ENCODE results near the gene RHOF. TPM values are rescaled to one million over a fixed set of nuclear protein-coding genes. Genes with fewer than 3 reads are reported as not detected.
A peak's percentile ranks its signal among the peaks of the same experiment; 100 is the strongest.

The RHOF gene
- total and polyA plus RNA-seq, 2 of the 13 experiments (the other 11 are each of a cell fraction or from before 2014, with no cell fraction given): 14.6 to 32.2 TPM

GRCh38 chr12:121786440-121786825 lies 7.1 kb downstream of the RHOF start (continued):
- TF ChIP-seq ZBTB40 (IDR thresholded peaks at IDR 0.05): no peak
- no peak for TF ChIP-seq ZBTB40 (CRISPR knock-in tag; IDR thresholded peaks at IDR 0.05)
- TF ChIP-seq RARA (CRISPR knock-in tag; IDR thresholded peaks at IDR 0.05): peak; percentile 27; the same call in 1 of the 2 replicates
- no peak for TF ChIP-seq ZNF337 (CRISPR knock-in tag; IDR thresholded peaks at IDR 0.05; ENCODE audit: borderline replicate concordance, low read depth)
- TF ChIP-seq ZNF10 (CRISPR knock-in tag; IDR thresholded peaks at IDR 0.05; ENCODE audit: borderline replicate concordance, low read depth): no peak
- no peak for TF ChIP-seq ZNF446 (CRISPR knock-in tag; IDR thresholded peaks at IDR 0.05)
- no peak for TF ChIP-seq PAX8 (CRISPR knock-in tag; IDR thresholded peaks at IDR 0.05; ENCODE audit: borderline replicate concordance)
- TF ChIP-seq SOX5 (CRISPR knock-in tag; IDR thresholded peaks at IDR 0.05; ENCODE audit: borderline replicate concordance): peak; percentile 41; the same call in 1 of the 2 replicates
- no peak for TF ChIP-seq FOXM1 (CRISPR knock-in tag; IDR thresholded peaks at IDR 0.05)
- TF ChIP-seq AFF4 (CRISPR knock-in tag; IDR thresholded peaks at IDR 0.05): no peak
- TF ChIP-seq SNAI1 (CRISPR knock-in tag; IDR thresholded peaks at IDR 0.05; ENCODE audit: borderline replicate concordance): no peak
- TF ChIP-seq MLX (CRISPR knock-in tag; IDR thresholded peaks at IDR 0.05): no peak
- no peak for TF ChIP-seq MYPOP (CRISPR knock-in tag; IDR thresholded peaks at IDR 0.05)
- no peak for TF ChIP-seq HNF4G (IDR thresholded peaks at IDR 0.05; ENCODE audit: borderline replicate concordance, low read depth, low read length)
- no peak for TF ChIP-seq HNF4G (CRISPR knock-in tag; IDR thresholded peaks at IDR 0.05; ENCODE audit: borderline replicate concordance, low read depth)

All from HepG2 (cell line).